Suppressor macrophage treated with lipopolysaccharide for 1 hour (primary cell): ENCODE measurements around the gene ATIC.

Experiments
- DNase-seq, 3 donors: peaks; one replicate each; pipeline ENCODE4 v3.0.0-alpha.2; 2020 to 2022

Gene ATIC

DNA sequence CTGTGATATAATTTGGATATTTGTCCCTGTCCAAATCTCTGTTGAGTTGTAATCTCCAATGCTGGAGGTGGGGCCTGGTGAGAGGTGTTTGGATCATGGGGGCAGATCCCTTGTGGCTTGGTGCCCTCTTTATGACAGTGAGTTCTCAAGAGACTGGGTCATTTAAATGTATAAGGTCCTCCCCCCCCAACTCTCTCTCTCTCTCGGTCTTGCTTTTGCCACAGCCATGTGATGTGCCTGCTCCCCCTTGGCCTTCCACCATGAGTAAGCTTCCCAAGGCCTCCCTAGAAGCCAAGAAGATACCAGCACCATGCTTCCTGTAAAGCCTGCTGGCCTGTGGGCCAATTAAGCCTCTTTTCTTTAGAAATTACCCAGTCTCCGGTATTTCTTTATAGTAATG lies 65.4 kb downstream of the ATIC start:
- DNase-seq = no peak

DNA sequence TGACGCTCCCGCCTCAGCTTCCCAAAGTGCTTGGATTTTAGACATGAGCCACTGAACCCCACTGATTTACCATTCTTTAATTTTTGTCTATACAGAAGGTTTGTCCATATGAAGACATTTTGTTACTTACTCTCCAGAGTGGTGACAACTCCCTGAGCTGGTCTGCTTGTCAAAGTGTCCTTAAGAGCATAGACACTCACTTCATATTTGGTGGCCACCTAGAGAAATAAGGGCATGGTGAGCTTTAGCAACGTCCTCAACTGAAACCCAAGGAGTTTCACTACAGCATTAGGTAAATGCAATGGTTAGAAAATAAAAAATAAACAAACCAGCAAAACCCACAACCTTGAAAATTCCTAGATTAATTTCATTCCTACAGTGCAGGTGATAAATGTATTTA lies 66.2 kb downstream of the ATIC start:
- DNase-seq = no peak

DNA sequence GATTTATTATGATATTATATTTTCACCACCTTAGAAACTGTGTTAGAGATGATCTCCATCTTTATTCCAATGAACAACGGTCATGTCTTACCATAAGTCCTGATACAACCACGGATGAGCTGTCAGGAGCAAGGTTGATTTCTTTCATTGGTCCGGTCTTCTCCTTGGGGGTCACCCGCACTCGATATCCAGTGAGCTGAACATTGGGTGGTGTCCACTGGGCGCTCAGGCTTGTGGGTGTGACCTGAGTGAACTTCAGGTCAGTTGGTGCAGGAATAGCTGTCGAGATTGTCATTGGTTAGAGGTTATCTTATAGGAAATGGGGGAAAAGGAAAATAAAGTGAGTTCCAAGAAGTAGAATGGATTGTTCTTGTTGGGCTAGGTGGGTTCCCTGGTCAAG lies 67.2 kb downstream of the ATIC start:
- DNase-seq = no peak

DNA sequence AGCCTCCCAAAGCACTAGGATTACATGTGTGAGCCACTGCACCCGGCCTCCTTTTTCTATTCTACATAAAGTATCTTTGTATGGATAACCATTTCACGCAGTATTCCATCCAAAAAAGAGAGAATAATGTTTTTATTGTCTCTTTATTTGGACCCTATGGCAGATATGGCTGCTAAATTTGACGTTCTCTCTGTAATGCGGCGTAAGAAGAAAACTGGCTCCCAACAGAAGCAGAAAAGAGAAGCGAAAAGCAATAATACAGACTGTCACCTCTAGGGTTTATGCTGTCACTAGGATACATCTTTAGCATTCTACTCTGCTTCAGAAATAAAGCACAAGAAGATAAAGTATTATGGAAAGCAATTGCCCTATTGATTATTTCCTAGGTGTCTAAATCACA lies 68.1 kb downstream of the ATIC start:
- no peak for DNase-seq

DNA sequence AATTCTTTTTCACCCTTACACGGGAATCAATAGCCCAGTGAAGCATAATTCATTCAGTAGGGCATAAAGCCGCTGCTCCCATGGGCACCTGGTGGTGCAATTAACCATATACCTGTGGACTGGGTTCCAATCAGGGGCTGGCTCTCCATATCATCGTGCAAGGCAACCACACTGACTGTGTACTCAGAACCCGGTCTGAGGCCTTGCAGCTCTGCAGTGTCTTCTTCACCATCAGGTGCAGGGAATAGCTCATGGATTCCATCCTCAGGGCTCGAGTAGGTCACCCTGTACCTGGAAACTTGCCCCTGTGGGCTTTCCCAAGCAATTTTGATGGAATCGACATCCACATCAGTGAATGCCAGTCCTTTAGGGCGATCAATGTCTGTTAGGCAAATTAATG lies 68.8 kb downstream of the ATIC start:
- DNase-seq = no peak

- no peak for DNase-seq
Observed at GRCh38 chr2:215382011-215382410, 70.2 kb downstream of the ATIC start.

DNA sequence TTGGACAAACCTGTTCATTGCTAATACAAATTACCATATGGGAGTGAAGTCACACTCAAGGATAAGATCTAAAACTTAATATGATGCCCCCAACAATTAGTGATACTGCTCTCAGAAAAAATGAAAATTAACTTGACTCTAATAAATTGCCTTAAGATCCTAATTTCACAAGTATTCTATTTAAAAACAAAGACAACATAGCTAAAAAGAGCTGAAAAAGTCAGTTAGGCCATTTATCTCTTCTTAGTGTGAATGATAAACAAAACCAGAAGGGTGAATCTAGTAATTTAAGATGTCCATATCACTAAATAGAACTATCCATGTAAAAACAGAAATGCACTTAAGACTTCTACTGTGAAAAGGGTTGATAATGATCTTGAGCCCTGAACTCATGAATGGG lies 70.6 kb downstream of the ATIC start:
- no peak for DNase-seq

- no peak for DNase-seq
Observed at GRCh38 chr2:215383652-215384279, 71.9 kb downstream of the ATIC start.

- no peak for DNase-seq
Observed at GRCh38 chr2:215384710-215385109, 72.9 kb downstream of the ATIC start.

DNA sequence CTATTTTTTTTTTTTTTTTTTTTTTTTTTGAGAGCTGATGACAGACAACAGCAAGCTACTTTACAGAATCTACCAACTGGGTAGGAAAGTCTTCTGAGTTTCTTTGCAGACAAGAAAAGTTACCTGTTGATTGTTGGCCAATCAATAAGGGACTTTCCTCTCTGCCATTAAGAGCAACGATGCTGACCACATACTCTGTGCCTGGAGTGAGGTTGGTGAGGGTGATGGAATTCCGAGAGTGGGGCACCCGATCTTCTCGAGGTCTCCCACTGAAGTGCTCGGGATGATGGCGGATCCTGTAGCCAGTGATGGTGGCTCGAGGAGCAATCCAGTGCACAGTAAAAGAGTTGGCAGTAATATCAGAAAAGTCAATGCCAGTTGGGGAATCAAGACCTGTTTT lies 74.7 kb downstream of the ATIC start:
- DNase-seq = no peak

DNA sequence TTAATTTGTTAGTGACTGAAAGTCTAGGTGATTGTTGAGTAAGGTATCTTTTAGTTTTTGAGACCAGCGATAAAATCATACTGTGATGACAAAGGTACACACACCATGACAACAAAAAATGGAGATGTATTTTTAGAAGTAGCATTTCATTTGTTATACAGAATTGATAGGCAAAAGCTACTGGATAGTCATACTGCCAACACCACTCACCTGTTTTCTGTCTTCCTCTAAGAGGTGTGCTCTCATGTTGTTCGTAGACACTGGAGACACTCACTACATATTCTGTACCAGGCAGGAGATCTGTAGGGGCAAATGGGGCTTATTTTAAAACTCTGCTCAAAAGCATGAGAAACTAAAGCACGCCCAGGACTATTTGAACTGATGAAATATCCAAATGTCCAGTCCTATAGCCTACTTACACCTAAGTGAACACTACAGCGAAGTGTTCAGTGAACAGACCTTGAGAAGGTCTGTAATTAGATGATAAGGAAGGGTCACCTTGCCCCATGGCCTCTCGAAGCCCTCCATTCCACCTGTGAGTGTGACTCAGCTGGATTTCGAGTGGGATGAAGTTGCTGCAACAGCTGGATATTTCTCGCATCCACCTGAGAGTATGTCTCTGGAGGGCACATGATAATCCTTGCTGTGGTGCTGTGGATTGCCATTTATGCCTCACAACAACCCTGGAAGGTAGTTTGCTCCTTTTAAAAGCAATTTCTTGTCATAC lies 76.3 kb downstream of the ATIC start:
- DNase-seq = no peak

- no peak for DNase-seq
Observed at GRCh38 chr2:215390550-215390913, 78.7 kb downstream of the ATIC start.

DNA sequence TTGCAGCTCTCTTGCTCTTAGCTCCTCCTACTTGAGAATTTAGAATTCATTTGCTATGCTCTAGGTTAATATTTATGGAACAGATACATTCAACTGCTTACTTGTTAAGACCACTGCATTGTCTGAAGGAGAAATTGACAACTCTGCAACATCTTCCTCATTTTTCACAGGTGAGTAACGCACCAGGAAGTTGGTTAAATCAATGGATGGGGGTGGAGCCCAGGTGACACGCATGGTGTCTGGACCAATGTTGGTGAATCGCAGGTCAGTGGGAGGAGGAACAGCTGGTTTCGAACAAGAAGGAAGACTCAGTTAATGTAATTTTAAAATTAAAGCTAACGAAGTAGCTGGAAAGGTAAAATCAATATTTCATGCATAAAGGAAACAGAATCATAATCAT lies 79.7 kb downstream of the ATIC start:
- no peak for DNase-seq

- DNase-seq = no peak
Observed at GRCh38 chr2:215392164-215392563, 80.3 kb downstream of the ATIC start.

DNA sequence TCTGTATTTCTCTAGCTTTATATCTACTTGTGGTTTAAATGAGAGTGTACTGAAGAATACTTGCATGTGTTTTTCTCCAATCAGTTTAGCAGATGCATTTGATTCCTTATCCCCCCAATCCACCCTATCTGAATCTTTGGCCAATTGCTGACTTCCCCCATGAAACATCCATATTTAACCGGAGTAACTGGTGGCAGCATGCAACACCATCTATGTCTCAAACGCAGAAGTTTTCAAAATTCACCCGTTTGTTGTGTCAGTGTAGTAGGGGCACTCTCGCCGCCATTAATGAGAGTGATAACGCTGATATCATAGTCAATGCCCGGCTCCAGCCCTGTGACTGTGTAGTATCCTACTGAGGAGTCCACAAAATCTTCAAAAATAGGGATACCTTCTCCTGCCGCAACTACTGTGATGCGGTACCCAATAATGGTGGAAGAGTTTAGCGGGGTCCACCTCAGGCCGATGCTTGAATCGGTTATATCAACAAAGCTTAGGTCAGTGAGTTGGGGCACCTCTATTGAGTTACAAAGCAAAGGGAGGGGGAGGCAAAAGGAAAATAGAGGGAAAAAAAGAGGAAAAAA lies 80.9 kb downstream of the ATIC start:
- no peak for DNase-seq

GRCh38 chr2:215394102-215394805 lies 82.4 kb downstream of the ATIC start:
- no peak for DNase-seq

DNA sequence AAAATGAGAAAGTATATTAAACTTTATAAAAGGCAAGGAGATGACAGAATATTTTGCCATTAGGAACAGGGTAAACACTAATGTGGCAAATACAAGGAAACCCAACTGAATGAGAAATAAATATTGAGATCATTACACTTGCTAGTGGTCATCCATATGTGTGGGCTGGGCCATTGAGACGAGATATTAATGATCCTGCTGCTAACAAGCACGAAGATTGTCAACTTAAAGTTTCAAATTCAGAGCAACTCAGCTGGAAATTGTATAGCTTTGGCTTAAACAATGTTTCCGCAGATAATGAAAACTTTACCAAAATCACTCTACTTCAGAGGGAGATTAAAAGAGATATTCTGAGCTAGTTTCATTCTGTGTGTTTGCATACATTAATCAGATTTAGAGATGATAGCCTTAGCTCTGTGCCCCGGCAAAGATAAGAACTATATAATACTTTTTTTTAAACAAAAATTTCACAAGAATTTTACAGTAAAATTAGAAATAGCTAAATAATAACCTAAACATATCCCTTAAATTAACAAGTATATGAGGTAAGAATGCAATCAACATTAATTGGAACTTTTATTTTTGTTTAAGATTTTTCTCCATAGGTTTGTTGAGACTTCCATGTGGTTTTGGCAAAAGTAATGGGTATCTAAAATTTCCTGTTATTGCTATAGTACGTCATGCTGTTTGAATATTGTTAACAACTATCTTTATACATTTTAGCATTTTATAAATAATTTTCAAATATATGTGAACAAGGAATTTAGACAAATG lies 84.0 kb downstream of the ATIC start:
- DNase-seq = no peak

DNA sequence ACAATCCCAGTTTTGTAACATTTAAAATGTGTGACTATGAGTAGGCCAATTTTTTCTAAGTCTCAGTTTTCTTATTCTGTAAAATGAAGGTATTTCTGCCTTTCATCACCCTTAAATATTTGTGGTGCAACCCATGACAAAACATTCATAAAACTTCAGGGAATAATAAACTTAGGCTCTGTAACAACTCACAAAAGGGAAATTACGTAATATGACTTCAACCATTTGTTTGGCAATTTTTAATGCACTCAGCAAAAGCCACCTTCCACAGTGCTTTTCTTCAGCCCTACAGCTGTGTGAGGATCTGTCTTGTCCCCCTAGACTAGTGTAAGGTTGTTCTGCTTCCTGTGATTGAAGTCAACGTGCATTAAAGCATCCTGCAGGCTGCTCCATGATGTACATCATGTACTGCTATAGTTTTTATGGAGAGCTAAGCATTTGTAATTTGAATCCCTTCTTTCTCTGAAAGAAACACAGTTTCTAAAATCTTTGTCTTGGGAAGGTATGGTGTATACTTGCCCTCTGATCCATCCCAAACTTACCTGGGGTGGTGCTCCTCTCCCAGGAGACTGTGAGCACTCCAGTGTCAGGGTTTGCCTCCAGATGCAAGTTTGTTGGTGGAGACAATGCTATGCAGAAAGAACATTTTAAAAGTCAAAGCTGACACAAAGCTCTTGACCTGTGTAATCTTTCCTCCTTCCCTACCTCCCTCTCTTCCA lies 84.9 kb downstream of the ATIC start:
- DNase-seq = peak; percentile 30 to 72 (median 66)

DNA sequence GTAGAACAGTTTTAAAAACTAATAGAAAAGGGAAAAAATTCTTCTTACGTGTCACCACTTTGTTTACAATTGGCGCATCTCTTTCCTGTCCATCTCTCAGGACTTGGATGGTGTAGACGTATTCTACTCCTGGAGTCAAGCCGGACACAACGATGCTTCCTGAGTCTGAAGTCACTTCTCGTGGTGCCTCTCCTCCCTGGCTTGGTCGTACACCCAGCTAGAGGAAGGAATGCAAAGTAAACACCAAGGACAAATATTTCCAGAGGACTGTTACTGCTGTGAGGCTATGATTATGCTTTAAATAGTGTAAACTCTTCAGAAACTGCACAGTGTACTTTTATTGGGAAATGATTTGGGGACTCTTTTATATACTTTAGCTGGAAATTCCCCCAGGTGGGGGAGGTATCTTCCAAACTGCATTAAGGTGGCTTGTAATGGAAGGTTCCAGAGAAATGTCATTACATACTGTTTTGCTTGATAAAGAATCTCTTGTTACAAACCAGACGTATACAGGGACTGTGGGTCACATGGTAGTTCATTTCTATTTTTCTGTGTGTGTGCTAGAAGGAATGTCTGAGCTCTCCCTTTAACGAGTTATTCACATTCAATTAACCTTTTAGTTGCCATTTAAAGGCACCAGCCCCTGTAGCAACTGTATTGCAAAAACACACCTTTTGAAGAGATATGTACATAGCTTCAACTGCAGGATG lies 85.9 kb downstream of the ATIC start:
- no peak for DNase-seq

DNA sequence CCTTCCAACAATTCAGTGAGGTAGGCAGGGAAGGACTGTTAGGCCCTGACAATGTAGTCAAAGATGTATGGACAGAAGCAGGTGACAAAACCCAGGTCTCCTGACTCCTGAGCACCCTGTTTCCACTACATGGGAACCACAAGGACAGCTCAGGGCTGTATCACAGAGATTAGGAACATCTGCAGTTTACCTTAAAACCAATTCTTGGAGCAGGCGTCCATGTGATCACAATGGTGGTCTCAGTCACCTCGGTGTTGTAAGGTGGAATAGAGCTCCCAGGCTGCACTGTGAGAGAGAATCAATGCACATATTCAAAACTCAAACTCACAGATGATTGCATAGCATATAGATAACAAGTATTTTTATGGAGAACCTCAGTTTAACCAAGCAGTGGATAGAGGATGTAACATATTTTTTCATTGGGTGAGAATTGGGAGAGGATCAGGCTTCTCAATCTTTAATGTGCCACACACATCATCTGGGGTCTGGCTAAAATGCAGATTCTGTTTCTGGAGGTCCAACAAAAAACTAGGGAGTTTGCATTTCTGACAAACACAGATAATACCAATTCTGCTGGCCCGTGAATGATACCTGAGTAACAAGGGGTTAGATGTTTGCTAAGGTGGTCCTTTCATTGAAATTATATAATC lies 87.3 kb downstream of the ATIC start:
- no peak for DNase-seq
